ENCODE results near the gene YPEL3.

Gene YPEL3

DNA sequence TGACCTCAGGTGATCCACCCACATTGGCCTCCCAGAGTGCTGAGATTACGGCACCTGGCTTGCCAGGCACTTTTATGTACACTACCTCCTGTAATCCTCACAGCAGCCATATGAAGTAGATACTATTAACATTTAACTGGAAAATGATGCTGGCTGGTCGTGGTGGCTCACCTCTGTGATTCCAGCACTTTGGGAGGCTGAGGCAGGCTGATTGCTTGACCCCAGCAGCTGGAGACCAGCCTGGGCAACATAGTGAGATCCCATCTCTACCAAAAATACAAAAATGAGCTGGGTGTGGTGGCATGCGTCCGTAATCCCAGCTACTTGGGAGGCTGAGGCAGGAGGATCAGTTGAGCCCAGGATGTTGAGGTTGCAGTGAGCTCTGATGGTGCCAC is 29.0 kb upstream of the YPEL3 start:
- no peak for TF ChIP-seq CTCF (conservative IDR thresholded peaks at IDR 0.05)

GRCh38 chr16:30122604-30123160 is 26.7 kb upstream of the YPEL3 start:
- H3K27ac ChIP-seq = peak overlapping the region; percentile 74; the same call in 1 of the 2 replicates
- TF ChIP-seq CTCF (conservative IDR thresholded peaks at IDR 0.05) = no peak

More for the DNA sequence above, 29.0 kb upstream of the YPEL3 start:
- H3K27ac ChIP-seq = no peak overlapping the region

DNA sequence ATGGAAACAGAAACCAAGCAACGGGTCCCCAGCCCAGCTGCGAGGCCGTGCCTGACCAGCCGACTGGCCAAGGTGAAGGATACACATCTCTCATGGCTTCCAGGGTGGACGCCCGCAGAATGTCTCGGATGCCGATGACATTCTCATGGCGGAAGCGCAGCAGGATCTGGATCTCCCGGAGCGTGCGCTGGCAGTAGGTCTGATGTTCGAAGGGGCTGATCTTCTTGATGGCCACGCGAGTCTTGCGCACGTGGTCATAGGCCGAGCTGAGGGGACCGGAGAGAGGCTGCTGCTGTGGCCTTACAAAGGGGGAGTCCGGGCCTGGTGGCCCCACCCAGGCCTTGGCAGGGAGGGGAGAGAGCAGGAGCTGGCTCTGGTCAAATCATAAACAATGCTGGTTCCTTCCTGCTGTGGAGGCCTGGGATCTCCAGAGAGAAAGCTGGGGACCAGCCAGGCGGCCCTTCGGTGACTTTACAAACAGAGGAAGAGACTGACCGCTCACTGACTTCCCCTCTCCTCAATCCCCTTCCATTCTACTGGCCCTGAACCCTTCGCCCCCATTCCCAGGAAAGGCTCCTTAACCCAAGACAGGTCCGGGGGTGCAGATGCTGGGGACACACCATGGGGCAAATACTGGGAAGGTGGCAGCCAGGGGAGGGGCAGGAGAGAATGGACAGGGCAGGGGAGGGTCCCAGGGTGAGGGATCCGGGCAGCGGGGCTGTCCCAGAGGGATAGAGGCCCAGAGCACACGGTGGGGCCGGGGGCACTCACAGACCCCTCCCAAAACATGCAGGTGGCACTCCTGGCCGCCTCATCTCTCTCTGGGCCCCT is 25.9 kb upstream of the YPEL3 start:
- H3K27ac ChIP-seq = peak overlapping the region; percentile 74; the same call in 1 of the 2 replicates
- no peak for TF ChIP-seq CTCF (conservative IDR thresholded peaks at IDR 0.05)

DNA sequence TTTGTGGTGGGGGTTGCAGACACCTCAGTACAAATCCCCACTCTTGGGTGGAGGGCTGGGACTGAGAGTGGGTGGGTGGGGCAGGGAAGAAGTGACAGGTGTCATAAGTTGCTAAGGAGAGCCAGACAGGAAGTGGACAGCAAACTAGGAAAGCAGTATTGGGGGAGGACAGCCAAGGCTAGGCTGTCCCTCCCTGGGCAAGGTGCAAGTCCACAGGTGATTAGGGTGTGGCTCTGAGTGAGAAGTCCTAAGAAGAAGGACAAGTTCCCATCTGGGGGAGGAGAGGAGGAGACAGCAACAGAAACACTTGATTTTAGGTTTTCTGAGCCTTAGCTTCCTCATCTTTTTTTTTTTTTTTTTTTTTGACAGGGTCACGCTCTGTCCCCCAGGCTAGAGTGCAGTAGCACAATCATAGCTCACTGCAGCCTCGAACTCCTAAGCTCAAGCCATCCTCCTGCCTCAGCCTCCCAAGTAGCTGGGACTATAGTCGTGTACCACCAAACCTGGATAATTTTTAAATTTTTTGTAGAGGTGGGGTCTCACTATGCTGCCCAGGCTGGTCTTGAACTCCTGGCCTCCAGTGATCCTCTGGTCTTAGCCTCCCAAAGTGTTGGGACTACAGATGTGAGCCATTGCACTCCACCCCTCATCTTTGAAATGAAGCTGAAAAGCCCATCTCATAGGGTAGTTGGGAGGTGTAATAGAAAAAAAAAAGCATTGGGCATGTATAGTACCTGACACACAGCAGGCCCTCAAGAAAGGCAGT is 24.5 kb upstream of the YPEL3 start:
- H3K27ac ChIP-seq = no peak overlapping the region
- TF ChIP-seq CTCF (conservative IDR thresholded peaks at IDR 0.05) = no peak

DNA sequence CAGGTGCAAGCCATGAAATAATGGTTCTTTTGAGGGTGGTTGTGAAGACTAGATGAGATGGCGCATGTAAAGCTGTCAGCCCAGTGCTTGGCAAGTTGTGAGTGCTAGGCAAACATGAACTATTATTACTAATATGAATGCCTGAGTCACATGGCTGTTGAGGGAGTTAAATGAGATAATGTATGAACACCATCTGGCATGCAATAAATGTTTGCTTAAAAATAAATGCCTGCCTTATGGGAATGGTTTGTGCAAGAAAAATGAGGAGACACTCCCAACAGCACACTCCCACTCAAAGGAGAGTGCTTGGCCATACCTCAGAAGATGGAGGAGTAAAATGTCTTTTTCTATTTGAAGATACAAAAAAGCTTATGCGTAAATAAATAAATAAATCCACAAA is 23.4 kb upstream of the YPEL3 start:
- H3K27ac ChIP-seq = no peak overlapping the region
- no peak for TF ChIP-seq CTCF (conservative IDR thresholded peaks at IDR 0.05)

DNA sequence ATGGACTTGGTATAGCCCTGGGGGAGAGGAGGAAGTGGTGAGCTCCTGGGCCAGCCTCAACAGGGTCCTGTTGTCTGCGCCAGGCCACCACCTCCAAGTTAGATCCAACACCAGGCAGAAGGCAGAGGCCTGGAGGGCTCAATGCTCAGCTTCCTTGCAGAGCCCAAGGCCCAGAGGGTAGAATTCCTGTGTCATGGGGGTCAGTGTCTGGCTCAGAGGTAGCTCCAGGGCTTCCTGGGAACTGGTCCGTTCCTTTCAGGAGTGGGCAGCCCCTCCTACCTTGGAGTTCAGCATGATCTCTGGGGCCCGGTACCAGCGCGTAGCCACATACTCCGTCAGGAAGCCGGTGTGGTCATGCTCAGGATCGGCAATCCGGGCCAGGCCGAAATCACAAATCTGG is 21.8 kb upstream of the YPEL3 start:
- H3K27ac ChIP-seq = no peak overlapping the region
- no peak for TF ChIP-seq CTCF (conservative IDR thresholded peaks at IDR 0.05)

All from VCaP (cell line).